Memory B cell (primary cell): ENCODE measurements around the gene MFSD8.
"Not testable (repeated sequence)": the region's sequence is repeated elsewhere in the genome, so short reads cannot be mapped to it uniquely, and the experiment has no call there.

Experiments used
- ATAC-seq: fragments of 150-1000 bp; cut with Tn5 transposase; 2 replicates; pipeline ENCODE4 v1.10.0; 2021; ENCODE audit warnings: low read depth, mild to moderate bottlenecking, moderate library complexity
- DNase-seq, 2 donors: peaks; one replicate each; pipeline ENCODE4 v3.0.0; 2022; ENCODE audit warnings: low spot score in 2 of 2
- H3K27ac Mint-ChIP-seq: one replicate; pipeline ENCODE4 v1.8.0; 2022; ENCODE audit warnings: mild to moderate bottlenecking, moderate library complexity, mixed read lengths
- H3K27me3 Mint-ChIP-seq: one replicate; pipeline ENCODE4 v1.8.0; 2022; ENCODE audit warnings: mixed read lengths
- H3K36me3 Mint-ChIP-seq: one replicate; pipeline ENCODE4 v1.8.0; 2022; ENCODE audit warnings: mild to moderate bottlenecking, mixed read lengths
- H3K4me1 Mint-ChIP-seq: one replicate; pipeline ENCODE4 v1.8.0; 2022; ENCODE audit warnings: mixed read lengths
- H3K4me3 Mint-ChIP-seq: one replicate; pipeline ENCODE4 v1.8.0; 2022; ENCODE audit warnings: mild to moderate bottlenecking, moderate library complexity, mixed read lengths
- H3K9me3 Mint-ChIP-seq: one replicate; pipeline ENCODE4 v1.8.0; 2022; ENCODE audit warnings: mixed read lengths

The MFSD8 gene

DNA sequence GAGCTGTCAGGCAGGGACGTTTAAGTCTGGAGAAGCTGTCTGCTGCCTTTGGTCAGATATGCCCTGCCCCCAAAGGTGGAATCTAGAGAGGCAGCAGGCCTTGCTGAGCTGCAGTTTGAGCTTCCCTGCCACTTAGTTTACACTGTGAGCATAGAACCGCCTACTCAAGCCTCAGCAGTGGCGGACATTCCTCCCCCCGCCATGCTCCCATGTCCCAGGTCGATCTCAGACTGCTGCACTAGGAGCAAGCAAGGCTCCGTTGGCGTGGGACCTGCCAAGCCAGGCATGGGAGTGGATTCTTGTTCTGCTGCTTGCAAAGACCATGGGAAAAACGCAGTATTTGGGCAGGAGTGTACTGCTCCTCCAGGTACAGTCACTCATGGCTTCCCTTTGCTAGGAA is 59.9 kb downstream of the MFSD8 start:
- Mint-ChIP-seq H3K36me3 (no peaks in the 10 kb centered on the region), H3K4me3 (no peak overlapping the region), H3K4me1 (no peaks in the 10 kb centered on the region), H3K27ac (no peak overlapping the region), H3K27me3 (no peaks in the 10 kb centered on the region), H3K9me3 (peaks cover 1% of the 10 kb centered on the region)
- DNase-seq = no peak
- ATAC-seq = no peak

DNA sequence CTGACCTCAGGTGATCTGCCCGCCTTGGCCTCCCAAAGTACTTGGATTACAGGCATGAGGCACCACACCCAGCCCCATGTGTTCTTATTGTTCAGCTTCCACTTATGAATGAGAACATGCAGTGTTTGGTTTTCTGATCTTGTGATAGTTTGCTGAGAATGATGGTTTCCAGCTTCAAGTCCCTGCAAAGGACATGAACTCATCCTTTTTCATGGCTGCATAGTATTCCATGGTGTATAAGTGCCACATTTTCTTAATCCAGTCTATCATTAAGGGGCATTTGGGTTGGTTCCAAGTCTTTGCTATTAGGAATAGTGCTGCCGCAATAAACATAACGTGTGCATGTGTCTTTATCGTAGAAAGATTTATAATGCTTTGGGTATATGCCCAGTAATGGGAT is 65.3 kb downstream of the MFSD8 start:
- not testable (repeated sequence) for H3K9me3 Mint-ChIP-seq, DNase-seq, H3K4me3 Mint-ChIP-seq, ATAC-seq, H3K27me3 Mint-ChIP-seq, H3K4me1 Mint-ChIP-seq, H3K36me3 Mint-ChIP-seq, H3K27ac Mint-ChIP-seq

- no peak for DNase-seq
Observed at GRCh38 chr4:127896528-127896927, 68.4 kb downstream of the MFSD8 start.

DNA sequence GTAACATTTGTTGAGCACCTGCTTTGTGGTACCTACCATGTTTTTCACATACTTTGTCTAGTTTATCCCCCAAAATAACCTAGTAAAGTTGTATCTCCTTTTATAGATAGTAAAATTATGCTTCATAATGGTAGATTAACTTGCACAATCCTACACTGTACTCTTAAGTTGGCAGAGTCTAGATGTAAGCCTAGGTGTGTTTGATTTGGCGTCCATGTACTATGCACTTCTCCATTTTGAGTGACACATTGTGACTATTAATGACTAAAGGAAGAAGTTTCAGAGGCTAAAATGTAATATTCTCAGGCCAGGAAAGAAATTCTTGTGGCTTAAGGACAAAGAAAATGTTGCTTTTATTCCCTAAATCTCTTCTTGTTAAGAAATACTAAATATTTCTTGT is 68.9 kb downstream of the MFSD8 start:
- H3K9me3 Mint-ChIP-seq = no peaks in the 10 kb centered on the region
- H3K36me3 Mint-ChIP-seq = peaks cover 6% of the 10 kb centered on the region
- DNase-seq = no peak
- H3K4me3 Mint-ChIP-seq = no peak overlapping the region
- no peak overlapping the region for H3K27ac Mint-ChIP-seq
- no peaks in the 10 kb centered on the region for H3K27me3 Mint-ChIP-seq
- no peaks in the 10 kb centered on the region for H3K4me1 Mint-ChIP-seq
- no peak for ATAC-seq

More at GRCh38 chr4:127896528-127896927, 68.4 kb downstream of the MFSD8 start:
- Mint-ChIP-seq H3K9me3 (no peaks in the 10 kb centered on the region), H3K4me1 (no peaks in the 10 kb centered on the region), H3K4me3 (no peak overlapping the region), H3K27me3 (no peaks in the 10 kb centered on the region), H3K36me3 (peaks cover 6% of the 10 kb centered on the region), H3K27ac (no peak overlapping the region)
- no peak for ATAC-seq

GRCh38 chr4:127889903-127890302 is 75.1 kb downstream of the MFSD8 start:
- DNase-seq (no peak), ATAC-seq (no peak)
- H3K4me3 Mint-ChIP-seq = no peak overlapping the region
- no peaks in the 10 kb centered on the region for H3K9me3 Mint-ChIP-seq
- H3K27me3 Mint-ChIP-seq = no peaks in the 10 kb centered on the region
- H3K4me1 Mint-ChIP-seq = no peaks in the 10 kb centered on the region
- H3K36me3 Mint-ChIP-seq = peaks cover 10% of the 10 kb centered on the region
- H3K27ac Mint-ChIP-seq = no peak overlapping the region

DNA sequence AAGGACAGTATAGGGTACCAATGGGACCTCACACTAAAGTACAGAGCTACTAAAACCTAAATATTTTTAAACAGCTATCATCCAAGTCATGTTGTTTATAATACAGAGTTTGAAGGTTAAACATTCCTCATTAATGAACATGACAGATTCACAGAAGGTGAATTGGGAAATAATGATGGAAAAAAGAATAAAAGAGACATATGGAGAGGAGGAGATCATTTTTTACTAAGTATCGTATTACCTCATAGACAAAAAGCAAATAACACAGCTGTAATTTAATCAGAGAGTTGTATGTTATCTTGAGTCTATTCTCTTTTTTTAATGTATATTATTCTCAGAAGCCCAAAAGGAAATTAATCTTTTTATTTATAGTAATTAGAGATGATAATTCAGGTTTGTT is 76.4 kb downstream of the MFSD8 start:
- Mint-ChIP-seq H3K9me3 (no peaks in the 10 kb centered on the region), H3K36me3 (peaks cover 6% of the 10 kb centered on the region), H3K4me3 (no peak overlapping the region), H3K27ac (no peak overlapping the region), H3K4me1 (no peaks in the 10 kb centered on the region), H3K27me3 (no peaks in the 10 kb centered on the region)
- DNase-seq = no peak
- ATAC-seq = no peak

GRCh38 chr4:127881563-127881864 is 83.5 kb downstream of the MFSD8 start:
- H3K36me3 Mint-ChIP-seq = peaks cover 6% of the 10 kb centered on the region
- no peak for ATAC-seq
- H3K9me3 Mint-ChIP-seq = no peaks in the 10 kb centered on the region
- no peak for DNase-seq
- H3K27me3 Mint-ChIP-seq = no peaks in the 10 kb centered on the region
- H3K4me3 Mint-ChIP-seq = peak overlapping the region; percentile 86
- peaks cover 6% of the 10 kb centered on the region for H3K4me1 Mint-ChIP-seq
- H3K27ac Mint-ChIP-seq = peak overlapping the region; percentile 97

DNA sequence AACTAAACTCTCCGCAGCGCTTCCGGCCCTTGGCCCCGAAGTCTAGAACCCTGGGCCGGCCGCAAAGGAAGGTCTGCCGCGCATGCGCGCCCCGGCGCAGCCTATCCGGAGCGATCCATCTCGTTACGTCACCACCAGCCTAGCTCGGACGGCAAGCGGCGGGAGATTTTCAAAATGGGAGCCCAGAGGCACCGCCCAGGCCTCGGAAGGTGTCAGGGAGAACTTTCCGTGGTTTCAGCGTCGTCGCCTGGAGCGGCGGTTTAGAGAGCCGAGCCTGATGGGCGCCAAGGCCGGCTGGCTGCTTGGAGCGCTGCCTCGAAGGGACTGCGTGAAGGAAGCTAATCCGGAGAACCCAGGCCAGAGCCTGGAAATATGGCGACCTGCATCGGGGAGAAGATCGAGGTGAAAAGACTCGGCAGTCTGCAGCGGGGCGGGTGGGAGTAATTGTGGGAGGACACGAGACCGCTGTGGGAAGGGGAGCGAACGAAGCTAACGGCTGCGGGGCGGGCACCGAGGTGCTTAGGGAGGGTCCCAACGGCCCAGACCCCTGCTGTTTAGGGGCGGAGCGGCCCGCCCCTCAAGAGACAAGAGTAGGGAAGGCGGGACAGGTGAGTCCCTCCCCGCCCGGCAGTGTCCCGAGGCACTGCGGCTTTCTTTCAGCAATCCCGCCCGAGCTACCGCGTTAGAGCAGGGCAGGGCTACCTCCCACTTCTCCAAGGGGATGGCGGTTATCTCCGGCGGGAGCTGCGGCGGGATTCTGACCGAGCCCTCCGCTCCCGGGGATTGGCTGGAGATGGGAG is 84.0 kb downstream of the MFSD8 start, which contains the start of gene PLK4:
Gene PLK4, plus strand, starts transcription at position 131 of the 800 bp plus-strand sequence. Its CDS starts 242 bp downstream, at position 373.
- Mint-ChIP-seq H3K36me3 (peaks cover 5% of the 10 kb centered on the region), H3K27ac (peak within 1 kb of the TSS; percentile 97)

GRCh38 chr4:127875791-127876190 is 89.2 kb downstream of the MFSD8 start:
- Mint-ChIP-seq H3K36me3 (peaks cover 3% of the 10 kb centered on the region), H3K27ac (no peak overlapping the region), H3K4me1 (peaks cover under 1% of the 10 kb centered on the region), H3K9me3 (peaks cover 2% of the 10 kb centered on the region), H3K27me3 (no peaks in the 10 kb centered on the region), H3K4me3 (no peak overlapping the region)
- no peak for ATAC-seq
- DNase-seq = no peak

More for the DNA sequence above, 84.0 kb downstream of the MFSD8 start, which contains the start of gene PLK4:
- DNase-seq = peak; percentile 88 to 93
- H3K4me1 Mint-ChIP-seq = peaks cover 6% of the 10 kb centered on the region
- no peaks in the 10 kb centered on the region for H3K9me3 Mint-ChIP-seq
- peak within 1 kb of the TSS; percentile 86 for H3K4me3 Mint-ChIP-seq
- peak; percentile 95 for ATAC-seq
- H3K27me3 Mint-ChIP-seq = no peaks in the 10 kb centered on the region

- H3K27me3 Mint-ChIP-seq = no peaks in the 10 kb centered on the region
- no peak overlapping the region for H3K4me3 Mint-ChIP-seq
- H3K4me1 Mint-ChIP-seq = no peaks in the 10 kb centered on the region
- peaks cover 2% of the 10 kb centered on the region for H3K9me3 Mint-ChIP-seq
- H3K27ac Mint-ChIP-seq = no peak overlapping the region
- no peak for DNase-seq
- H3K36me3 Mint-ChIP-seq = peaks cover 2% of the 10 kb centered on the region
- ATAC-seq = no peak
Observed at GRCh38 chr4:127870688-127871087, 94.3 kb downstream of the MFSD8 start.

DNA sequence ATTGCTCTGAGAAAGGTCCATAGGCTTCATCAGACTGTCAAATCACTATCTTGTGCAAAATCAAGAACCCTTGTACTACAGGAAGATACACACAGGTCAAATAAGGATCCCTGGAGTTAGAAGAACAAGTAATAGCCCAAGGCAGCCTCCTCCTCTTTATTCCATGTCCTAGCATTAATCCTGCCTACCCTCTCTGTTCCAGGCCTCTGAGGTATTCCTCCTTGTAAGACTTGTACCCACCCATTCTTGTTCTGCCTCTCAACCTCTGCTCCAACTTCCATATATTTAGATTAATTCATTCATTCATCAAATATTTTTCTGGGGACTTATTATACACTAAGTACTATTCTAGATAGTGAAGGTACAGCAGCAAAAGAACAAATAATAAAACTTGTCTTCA is 94.7 kb downstream of the MFSD8 start:
- Mint-ChIP-seq H3K4me3 (no peak overlapping the region), H3K4me1 (no peaks in the 10 kb centered on the region), H3K27me3 (no peaks in the 10 kb centered on the region), H3K9me3 (peaks cover 2% of the 10 kb centered on the region), H3K27ac (no peak overlapping the region), H3K36me3 (peaks cover under 1% of the 10 kb centered on the region)
- no peak for DNase-seq
- no peak for ATAC-seq

DNA sequence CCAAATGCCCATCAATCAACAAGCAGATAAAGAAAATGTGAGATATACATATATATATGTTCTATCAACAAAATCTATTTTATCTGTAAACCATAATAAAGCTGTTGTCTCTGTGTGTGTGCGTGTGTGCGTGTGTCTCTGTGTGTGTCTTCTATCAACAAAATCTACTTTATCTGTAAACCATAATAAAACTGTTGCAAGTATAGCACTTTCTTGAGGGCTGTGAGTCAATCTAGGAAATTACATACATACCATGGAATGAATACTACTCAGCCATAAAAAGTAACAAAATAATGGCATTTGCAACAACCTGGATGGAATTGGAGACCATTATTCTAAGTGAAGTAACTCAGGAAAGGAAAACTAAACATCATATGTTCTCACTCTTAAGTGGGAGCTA is 96.8 kb downstream of the MFSD8 start:
- no peaks in the 10 kb centered on the region for H3K27me3 Mint-ChIP-seq
- no peak for ATAC-seq
- no peaks in the 10 kb centered on the region for H3K9me3 Mint-ChIP-seq

More for the DNA sequence above, 96.8 kb downstream of the MFSD8 start:
- no peak for DNase-seq
- H3K4me3 Mint-ChIP-seq = no peak overlapping the region
- H3K27ac Mint-ChIP-seq = no peak overlapping the region
- H3K36me3 Mint-ChIP-seq = no peaks in the 10 kb centered on the region
- H3K4me1 Mint-ChIP-seq = no peaks in the 10 kb centered on the region
